NCI-H748 treated with DMSO at 0.1 percent for 48 hours (cell line): ENCODE measurements around the gene RNF220.
"Not testable (repeated sequence)": the region's sequence is repeated elsewhere in the genome, so short reads cannot be mapped to it uniquely, and the experiment has no call there.

Experiments
- DNase-seq: peaks from one replicate; lab custom pipeline; 2025; lab: John Stamatoyannopoulos, UW

The RNF220 gene

DNA sequence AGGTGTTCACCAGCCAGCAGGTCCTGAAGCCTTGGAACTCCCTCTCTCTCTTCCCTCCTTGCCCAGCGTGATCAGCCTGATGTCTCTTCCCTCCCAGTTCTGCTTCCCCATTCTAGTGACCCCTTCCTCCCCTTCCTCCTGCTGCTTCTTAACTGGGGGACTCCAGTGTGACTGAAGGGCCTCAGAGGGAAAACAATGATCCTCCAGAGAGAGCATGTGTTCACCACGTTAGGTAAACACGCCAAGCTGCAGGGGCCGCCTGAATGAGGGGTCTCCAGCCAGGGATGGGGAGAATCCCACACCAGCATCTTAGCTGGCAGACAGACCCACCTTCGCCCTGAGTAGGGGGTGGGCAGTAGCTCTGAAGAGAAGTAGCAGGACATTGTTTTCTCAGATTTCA is 144.5 kb downstream of the RNF220 start:
- DNase-seq: no peak

DNA sequence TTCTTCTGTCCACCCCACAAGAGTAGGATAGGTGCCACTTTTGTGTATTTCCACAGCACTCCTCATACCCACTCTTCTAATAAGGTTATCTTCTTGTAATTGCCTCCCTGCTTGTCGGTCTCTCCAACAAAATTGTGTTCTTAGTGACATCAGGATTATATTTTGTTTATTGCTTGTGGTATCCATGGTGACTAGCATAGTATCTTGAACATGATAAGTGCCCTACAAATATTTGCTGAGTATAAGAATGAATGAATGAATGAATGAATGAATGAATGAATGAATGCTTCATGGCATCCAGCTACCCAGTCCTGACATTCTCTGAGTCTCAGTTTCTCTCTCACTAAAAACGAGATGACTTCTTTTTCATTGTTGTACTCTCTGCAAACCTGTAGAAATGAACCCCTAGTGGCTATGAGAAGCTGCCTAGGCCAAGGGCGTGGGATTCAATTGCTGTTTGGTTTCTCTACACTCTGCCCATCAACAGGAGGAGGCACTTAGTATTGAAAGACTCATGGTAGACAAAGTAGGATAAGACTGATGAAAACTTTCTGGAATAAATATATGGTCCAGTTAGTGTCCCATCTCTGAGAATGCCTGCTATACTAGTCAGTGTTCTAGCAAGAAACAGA is 148.2 kb downstream of the RNF220 start:
- no peak for DNase-seq

DNA sequence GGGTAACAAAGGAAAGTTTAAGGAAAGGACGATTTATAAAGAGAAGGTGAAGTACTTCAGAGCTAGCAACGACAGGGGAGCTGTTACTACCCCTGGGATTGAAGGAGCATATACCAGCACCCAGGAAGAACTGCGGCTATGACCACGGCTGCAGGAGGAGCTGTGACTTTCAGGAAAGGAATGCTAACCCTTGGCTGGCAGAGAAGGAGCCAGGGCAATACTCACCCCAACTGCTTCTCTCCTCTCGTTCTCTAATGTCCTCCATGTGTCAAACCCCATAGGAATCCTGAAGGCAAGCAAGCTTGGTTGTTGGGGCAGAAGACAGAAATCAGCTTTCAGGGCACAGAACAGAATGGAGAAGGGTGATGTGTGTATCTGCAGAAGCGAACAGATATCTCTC is 148.7 kb downstream of the RNF220 start:
- DNase-seq: no peak

DNA sequence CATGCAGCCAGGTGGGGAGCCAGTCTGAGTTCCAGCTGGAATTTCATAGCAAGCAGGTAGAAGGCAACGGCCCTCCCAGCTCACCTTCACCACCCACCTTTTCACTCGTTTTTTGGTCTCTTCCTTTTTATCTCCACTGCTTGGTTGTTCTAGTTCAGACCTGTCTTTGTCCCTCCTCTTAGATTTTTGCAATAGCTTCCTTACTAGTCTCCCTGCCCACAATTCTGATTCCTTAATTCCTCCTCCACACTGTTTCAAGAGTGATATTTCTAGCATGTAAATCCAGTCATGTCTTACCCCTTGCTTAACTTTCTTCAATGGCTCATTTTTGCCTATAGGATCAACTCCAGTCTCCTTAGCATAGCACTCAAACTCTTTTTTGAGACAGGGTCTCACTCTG is 149.7 kb downstream of the RNF220 start:
- no peak for DNase-seq

DNA sequence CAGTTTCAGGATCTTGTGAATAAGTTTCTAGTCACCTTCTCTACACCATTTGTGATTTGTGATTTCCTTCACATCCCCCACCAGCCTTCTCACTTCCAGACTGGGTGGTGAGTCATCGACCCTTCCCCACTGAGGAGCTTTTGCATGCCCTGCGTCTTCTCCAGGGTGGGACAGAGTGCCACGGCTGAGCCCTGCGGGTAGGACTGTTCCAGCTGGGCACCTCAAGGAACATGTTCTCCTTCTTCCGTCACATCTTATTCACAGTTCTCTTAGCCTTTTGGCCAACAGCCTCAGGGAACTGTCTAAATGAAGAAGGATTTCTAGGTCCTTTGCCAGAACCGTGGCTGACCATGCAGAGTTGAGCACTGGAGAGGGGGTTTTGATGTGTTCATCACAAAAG is 152.7 kb downstream of the RNF220 start:
- DNase-seq: no peak

DNA sequence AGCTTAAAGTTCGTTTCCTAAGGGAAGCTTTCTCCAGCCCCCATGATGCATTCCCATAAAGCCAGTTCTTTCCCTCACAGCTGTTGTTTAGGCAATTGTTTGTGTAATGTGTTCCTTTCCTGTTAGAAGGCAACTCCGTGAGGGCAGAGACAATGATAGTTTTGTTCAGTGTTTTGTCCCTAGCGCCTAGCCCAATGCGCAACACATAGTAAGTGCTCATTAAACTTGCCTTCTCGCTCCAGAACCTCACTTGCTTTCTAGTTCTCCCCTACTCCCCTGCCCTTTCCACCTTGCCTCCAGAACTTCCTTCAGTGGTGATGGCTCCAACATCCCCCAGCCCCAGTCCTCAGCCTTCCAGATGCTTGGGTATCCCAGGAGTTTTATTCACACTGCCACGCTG is 153.8 kb downstream of the RNF220 start:
- no peak for DNase-seq

DNA sequence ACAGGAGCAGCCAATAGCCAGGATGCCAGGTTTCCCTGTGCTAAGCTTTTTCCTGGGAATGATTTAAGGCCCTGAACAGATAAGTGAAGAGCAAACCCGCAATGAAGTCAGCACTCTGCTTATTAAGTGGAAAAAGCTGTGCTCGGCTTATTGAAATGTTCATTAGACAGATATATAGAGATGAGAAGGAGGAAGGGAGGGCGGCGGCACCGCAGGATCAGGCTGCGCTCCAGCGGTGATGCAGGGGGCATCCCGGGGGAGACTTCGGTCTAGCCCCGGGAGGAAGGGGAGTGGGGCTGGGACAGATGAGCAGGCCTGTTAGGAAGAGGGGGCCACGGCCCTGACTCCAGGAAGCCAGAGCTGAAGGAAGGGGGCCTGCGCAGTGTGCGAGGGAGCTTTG is 154.3 kb downstream of the RNF220 start:
- DNase-seq: no peak

DNA sequence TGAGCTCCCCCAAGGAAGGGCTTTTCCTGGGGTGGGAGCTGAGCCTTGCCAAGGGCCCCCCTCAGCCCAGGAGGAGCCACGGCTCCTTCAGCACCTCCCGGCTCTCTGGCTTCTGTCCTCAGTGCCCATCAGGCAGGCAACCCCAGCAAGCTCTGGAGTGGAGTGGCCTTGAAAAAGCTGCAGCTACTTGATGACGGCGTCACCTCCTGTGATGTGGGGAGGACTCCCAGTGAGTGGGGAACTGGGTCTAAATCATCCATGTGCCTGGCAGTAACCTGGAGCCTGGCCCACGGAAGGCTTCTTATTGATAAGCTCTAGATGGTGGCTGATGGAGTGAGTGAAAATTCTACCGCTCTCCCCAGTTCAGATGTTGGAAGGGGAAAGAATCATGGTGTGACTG is 154.9 kb downstream of the RNF220 start:
- no peak for DNase-seq

DNA sequence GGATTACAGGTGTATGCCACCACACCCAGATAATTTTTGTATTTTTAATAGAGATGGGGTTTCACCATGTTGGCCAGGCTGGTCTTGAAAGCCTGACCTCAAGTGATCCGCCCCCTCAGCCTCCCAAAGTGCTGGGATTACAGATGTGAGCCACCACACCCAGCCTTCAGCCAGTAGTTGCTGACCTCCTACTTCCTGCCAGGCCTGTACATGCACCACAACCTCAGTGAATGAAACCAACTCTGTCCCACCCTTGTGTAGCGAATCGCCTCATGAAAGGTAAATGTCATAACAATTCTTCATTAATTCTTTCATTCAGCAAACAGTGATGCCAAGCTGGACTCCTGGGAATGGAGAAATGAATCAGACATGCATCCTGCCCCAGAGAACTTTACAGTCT is 155.6 kb downstream of the RNF220 start:
- not testable (repeated sequence) for DNase-seq

DNA sequence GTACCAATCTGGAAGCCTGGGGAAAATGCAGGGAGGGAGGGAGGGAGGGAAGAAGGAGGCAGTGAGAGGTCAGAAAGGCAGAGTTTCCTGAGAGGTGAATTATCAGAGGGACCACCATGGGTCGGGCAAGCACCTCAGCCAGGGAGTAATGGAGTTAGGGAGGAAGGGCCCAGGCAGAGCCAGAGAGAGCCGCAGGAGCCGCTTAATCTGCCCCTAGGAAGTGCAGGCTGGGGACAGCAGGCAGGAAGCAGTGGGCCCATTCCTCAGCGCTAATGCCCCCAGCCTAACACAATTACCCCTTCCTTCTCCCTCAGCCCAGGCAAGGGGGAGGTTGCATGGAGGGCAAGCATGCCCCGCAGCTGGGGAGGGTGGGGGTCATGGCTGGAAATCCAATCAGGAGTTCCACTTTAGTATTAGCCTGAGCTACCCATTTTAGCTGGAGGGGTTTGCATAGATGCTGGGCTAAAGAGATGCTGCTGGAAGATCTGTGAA is 160.2 kb downstream of the RNF220 start:
- no peak for DNase-seq

DNA sequence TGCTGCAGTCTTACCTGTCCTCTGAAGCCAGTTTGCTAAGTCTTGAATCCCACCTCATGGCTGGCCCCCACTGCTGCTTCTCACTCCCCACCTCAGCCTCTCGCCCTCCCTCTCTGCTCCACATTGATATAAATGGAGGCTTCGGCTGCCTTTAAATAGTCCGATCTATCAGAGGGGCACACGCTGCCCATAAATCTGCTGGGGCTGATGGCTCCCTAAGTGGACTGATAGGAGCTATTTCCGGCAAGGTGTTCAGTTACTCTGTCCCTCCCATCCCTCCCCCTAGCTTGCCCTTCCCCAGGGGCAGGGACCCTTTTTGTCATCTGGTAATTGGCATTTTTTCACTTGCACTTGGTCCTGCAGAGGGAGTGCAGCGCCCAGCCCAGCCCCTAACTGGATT is 160.8 kb downstream of the RNF220 start:
- no peak for DNase-seq

DNA sequence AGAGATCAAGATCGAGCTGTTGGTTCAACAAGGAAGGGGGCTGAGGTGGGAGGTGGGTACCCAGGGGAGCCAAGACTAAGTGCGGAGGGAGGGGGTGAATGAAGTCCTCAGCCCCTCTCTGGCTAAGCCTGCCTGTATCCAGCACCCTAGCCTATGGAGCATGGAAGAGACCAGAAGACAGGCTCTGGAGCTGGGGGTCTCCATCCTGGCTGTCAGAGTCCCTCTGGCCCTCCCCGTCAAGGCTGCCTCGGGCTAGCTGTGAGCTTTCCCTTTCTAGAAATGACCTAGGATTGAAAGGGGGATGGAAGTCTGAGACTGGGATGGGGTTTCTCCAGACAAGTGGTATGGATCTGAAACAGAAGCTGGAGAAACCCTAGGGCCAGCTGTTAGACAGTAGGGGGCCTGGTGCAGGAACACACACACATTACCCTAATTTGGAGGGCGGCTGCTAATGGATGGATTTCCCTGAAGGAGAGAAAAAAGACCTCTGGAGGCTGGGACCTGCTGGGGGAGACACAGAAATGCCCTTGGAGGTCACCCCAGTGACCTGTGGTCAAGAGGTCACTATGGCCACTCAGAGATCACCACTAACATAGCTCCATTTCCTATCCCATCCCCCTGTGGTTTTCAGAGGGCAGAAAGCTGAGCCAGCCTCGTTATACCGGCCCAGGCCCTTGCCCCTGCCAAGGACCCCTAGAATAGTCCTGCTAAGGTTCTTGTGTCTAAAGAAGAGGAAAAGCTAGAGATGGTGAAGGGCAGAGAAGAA is 161.4 kb downstream of the RNF220 start:
- DNase-seq: no peak

DNA sequence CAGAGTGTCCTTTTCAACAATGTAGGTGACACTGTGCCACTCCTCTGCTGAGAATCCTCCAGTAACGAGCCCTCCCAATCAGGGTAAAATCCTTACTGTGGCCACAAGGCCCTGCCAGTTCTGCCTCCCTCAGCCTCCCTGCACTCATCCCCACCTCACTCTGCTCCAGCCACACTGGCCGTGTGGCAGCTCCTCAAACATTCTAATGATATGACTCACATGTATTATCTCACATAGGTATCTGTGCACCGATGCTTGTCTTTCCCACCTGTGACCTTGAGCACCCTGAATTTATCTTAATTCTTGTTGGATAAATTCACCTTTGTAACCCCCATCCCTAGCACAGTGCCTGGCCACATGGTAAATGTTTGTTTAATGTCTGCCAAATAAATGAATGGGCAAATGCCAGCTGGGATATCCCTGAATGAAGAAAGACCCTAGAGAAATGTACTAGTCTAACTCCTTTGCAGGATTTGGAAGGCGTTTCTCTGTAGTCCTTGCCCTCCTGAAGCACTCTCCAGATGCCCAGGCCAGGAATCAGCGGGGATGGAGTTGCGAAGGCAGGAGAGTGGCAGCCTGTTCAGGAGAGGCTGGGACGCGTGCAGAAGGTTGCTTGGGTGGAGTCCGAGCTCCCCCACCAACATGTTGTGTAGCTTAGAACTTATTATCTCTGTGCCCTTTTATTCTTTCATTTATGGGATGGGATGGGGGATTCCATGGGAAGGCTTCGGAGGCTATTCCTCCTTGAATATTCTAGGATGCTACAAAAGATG is 163.3 kb downstream of the RNF220 start:
- DNase-seq: no peak

DNA sequence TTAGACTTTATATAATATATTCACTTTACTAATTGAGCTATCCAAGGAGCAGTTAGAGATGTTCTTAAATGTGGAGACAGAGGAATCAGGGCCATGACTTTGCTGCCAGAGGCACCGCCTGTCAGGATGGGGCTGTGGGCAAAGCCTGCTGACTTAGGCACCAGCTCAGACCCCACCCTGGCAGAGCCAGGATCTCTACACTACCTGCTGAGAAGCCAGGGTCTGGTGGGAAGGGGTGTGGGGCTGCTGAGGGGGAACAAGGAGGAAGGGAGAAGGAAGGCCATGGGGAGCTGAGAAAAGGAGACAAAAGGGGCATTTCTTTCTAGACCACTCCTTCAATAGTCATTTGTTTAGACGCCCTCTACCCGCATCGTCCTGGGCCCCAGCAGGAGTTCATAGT is 164.4 kb downstream of the RNF220 start:
- no peak for DNase-seq

DNA sequence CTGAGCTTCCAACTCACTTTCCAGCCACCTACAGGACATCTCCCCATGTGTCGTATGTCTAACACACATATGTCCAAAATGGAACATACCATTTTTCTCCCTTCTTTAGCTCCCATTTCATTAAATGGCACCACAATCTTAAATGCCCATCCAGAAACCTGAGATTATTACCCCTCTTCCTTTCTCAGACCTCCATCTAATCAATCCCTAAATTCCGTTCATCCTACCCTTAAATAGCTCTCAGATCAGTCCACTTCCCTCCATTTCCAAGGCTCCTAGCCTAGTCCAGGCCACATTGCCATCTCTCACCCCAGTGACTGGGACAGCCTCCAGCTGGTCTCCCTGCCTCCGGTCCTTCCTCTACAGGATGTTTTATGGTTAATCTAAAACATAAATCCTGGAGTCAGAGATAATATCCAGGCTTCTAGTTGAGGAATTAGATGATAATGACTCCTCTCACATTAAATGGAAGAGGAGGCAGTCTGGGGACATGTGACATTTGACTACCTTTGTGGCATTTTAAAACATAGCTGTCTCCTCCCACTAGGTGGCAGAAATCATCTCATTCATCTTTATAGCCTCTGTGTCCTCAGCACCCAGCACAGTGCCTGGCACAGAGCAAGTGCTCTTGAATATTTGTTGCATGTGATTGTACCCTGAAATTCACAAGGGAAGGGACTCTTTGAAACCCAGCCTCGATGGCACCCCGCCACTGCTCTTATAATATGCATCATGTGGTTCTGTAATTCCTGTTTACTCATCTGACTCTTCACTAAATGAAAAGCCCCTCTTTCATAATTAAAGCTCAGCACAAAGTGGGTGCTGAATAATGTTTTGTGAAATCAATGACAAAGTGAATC is 166.9 kb downstream of the RNF220 start:
- DNase-seq: no peak

DNA sequence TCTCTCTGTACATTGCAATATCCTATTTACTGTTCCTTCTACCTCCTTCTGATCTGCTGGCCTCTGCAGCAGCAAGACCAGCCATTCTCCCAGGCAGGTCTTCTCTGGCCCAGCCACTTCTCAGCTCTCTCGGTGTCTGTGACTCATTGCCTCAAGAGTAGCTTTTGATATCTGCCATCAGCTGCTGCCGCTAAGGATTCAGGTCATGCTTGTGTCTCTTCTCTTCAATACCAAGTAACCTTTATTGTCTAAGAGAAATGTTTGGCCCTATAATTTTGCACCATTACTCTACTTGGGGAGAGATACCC is 167.5 kb downstream of the RNF220 start:
- no peak for DNase-seq

DNA sequence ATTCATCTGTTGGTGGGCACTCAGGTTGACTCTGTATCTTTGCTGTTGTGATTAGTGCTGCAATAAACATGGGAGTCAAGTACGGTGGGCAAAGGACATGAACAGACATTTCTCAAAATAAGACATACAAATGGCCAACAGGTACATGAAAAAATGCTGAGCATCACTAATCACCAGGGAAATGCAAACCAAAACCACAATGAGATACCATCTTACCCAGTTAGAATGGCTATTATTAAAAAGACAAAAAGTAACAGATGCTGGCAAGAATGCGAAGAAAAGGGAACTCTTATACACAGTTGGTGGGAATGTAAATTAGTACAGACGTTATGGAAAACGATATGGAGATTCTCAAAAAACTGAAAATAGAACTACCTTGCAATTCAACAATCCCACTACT is 170.3 kb downstream of the RNF220 start:
- no peak for DNase-seq

DNA sequence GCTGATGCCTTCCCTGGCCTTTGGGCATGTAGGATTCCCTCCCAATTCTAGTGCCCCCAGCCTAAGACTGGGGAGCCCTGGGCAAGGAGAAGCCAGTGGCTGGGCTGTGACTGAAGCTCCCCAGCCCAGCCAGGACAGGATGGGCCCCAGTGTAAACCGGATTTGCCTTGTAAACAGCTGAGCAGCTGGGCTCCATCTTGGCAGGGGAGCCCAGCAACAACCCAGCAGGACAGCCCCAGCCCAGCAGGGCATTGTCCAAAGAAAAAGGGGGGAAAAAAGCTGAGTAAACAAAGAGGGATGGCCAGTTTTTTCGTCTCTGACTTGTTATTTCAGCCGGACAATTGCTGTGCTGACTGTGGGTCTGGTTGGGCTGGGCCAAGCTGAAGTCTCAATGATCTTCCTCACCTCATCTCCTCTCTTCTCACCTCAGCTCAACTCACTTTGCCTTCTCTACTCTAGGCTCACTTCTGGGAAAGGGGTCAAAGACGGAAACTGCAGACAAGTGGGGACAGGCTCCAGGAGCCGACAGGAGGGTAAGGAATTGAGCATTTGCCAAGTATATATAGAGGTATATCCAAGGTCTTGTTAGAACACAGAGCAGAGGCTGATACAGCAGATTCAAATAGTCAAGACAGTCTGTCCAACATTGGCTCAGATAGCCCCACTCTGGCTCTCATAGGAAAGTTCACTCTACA is 171.5 kb downstream of the RNF220 start:
- DNase-seq: no peak

DNA sequence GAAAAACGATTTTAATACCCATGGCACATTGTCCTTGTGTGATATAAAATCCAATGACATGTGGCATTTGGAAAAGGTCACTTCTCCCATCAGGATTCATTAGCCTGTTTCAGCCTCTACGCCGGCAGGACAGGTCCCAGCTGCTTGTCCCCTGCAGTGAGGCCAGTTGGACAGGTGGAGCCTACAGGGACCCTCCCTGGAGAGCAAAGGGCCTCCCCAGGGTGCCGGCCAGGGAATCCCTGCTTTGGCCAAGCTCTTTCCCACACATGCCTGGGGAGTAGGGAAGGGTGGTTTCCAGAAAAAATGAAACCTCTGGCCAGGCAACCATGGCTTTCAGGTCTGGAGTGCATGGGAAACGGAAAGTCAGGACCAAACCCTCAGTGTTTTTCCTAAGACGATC is 176.2 kb downstream of the RNF220 start:
- DNase-seq: no peak

DNA sequence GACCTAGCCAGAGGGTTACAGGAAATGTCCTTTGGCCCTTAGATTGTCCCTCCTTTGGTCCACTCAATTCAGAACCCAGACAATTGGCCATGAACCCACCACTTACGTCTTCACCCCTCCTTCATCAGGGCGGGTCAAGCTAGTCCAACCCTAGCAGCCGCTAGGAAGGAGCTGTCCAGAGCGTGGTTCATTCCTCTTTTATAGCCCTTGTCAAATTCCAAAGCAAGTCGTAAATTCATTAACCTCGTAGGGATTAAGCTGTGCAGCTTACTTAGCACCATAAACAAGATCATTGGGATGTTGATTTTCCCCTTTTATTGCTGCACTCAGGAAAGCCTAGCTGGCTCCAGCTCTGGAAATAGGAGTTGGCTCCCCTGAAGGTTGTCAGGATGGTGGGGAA is 179.1 kb downstream of the RNF220 start:
- DNase-seq: no peak

DNA sequence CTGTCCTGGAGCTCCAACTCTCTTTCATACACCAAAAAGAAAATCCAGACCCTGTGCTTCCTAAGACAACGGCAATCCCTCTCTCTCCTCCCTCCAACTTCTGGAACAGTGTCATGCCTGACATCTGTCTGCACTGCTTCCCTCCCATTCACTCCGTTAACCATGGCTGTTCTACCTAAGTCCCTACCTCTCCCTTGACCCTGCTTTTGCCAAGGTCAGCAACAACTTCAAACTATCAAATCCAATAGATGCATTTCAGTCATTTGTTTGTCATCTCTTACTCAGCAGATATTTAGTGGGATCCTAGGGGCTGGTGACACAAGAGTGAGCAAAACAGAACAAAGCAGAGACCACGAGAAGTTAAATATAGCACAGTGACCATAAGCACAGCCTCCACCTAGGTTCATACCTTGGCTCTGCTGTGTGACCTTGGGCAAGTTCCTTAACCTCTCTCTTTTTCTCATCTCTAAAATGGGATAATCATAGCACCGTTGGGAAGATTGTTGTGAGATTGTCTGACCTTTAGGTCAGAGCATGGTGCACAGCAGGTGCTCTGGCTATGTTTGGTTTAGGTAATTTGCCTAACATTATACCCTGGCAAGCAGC is 180.4 kb downstream of the RNF220 start:
- DNase-seq: no peak
